HUES6 (cell line): ENCODE data around the gene POMC.
A peak's percentile ranks its signal among the peaks of the same experiment; 100 is the strongest.
"Not testable (repeated sequence)": the region's sequence is repeated elsewhere in the genome, so short reads cannot be mapped to it uniquely, and the experiment has no call there.

Experiments used
- H3K27ac ChIP-seq: 2 replicates; pipeline ENCODE4 v1.7.0; 2013; ENCODE audit warnings: low read depth, mild to moderate bottlenecking, low read length, inconsistent platforms
- H3K27me3 ChIP-seq: 2 replicates; pipeline ENCODE4 v1.6.1; 2013; ENCODE audit warnings: low read length; ENCODE audit not compliant: control insufficient read depth, insufficient read depth
- H3K36me3 ChIP-seq: 2 replicates; pipeline ENCODE4 v1.6.1; 2013; ENCODE audit warnings: low read length; ENCODE audit not compliant: control insufficient read depth, insufficient read depth
- H3K4me1 ChIP-seq: 2 replicates; pipeline ENCODE4 v1.6.1; 2013; ENCODE audit warnings: low read length; ENCODE audit not compliant: control insufficient read depth, insufficient read depth
- H3K4me3 ChIP-seq: 2 replicates; pipeline ENCODE4 v1.5.1; 2013; ENCODE audit warnings: low read depth, low read length
- H3K9ac ChIP-seq: one replicate; pipeline ENCODE4 v1.6.1; 2013; ENCODE audit warnings: mild to moderate bottlenecking, low read length
- H3K9me3 ChIP-seq: 2 replicates; pipeline ENCODE4 v1.6.1; 2013; ENCODE audit warnings: low read depth, low read length; ENCODE audit not compliant: control insufficient read depth, insufficient read depth

Gene POMC

GRCh38 chr2:25168256-25169072, at the start of gene POMC:
Gene POMC (minus strand): TSS chr2:25168580. CDS start chr2:25164772, 3,808 bp downstream.
- peaks cover 10% of the 10 kb centered on the region for H3K4me1 ChIP-seq
- peak within 1 kb of the TSS; percentile 57 for H3K9ac ChIP-seq
- H3K4me3 ChIP-seq: peak within 1 kb of the TSS; percentile 78
- H3K27me3 ChIP-seq: peaks cover 63% of the 10 kb centered on the region
- no peak within 1 kb of the TSS for H3K27ac ChIP-seq
- no peaks in the 10 kb centered on the region for H3K36me3 ChIP-seq
- no peaks in the 10 kb centered on the region for H3K9me3 ChIP-seq

- no peaks in the 10 kb centered on the region for H3K36me3 ChIP-seq
- no peak overlapping the region for H3K27ac ChIP-seq
- no peak overlapping the region for H3K4me3 ChIP-seq
- H3K27me3 ChIP-seq: no peaks in the 10 kb centered on the region
- no peaks in the 10 kb centered on the region for H3K9me3 ChIP-seq
- H3K4me1 ChIP-seq: peaks cover 5% of the 10 kb centered on the region; the same call in 1 of the 2 replicates
- no peak overlapping the region for H3K9ac ChIP-seq
These were observed 49.7 kb upstream of the POMC start for GRCh38 chr2:25218100-25218499.

GRCh38 chr2:25215948-25216679, 47.7 kb upstream of the POMC start:
- Histone ChIP-seq H3K9ac (peak overlapping the region; percentile 54), H3K9me3 (no peaks in the 10 kb centered on the region), H3K4me3 (peak overlapping the region; percentile 70)

GRCh38 chr2:25215232-25215631, 46.9 kb upstream of the POMC start:
- no peak overlapping the region for H3K9ac ChIP-seq
- 0 out of 2 replicates have a peak, but pooled peaks cover 2% of the 10 kb centered on the region for H3K4me1 ChIP-seq
- H3K4me3 ChIP-seq: peak overlapping the region; percentile 70

More at GRCh38 chr2:25215948-25216679, 47.7 kb upstream of the POMC start:
- Histone ChIP-seq H3K27me3 (no peaks in the 10 kb centered on the region), H3K27ac (no peak overlapping the region), H3K4me1 (0 out of 2 replicates have a peak, but pooled peaks cover 2% of the 10 kb centered on the region), H3K36me3 (no peaks in the 10 kb centered on the region)

GRCh38 chr2:25213229-25213628, 44.8 kb upstream of the POMC start:
- Histone ChIP-seq H3K4me3 (no peak overlapping the region), H3K27me3 (no peaks in the 10 kb centered on the region), H3K36me3 (no peaks in the 10 kb centered on the region), H3K27ac (no peak overlapping the region), H3K9ac (no peak overlapping the region), H3K9me3 (no peaks in the 10 kb centered on the region), H3K4me1 (no peaks in the 10 kb centered on the region)

More at GRCh38 chr2:25215232-25215631, 46.9 kb upstream of the POMC start:
- no peaks in the 10 kb centered on the region for H3K9me3 ChIP-seq
- H3K27me3 ChIP-seq: no peaks in the 10 kb centered on the region
- H3K36me3 ChIP-seq: no peaks in the 10 kb centered on the region
- no peak overlapping the region for H3K27ac ChIP-seq

GRCh38 chr2:25210923-25211322, 42.5 kb upstream of the POMC start:
- H3K4me1 ChIP-seq, H3K4me3 ChIP-seq: not testable (repeated sequence)

GRCh38 chr2:25207078-25207545, 38.7 kb upstream of the POMC start:
- Histone ChIP-seq H3K9ac (peak overlapping the region; percentile 33), H3K27ac (no peak overlapping the region; the same call in 1 of the 2 replicates), H3K27me3 (no peaks in the 10 kb centered on the region), H3K9me3 (no peaks in the 10 kb centered on the region), H3K4me3 (no peak overlapping the region), H3K4me1 (peaks cover 9% of the 10 kb centered on the region), H3K36me3 (no peaks in the 10 kb centered on the region)

More at GRCh38 chr2:25210923-25211322, 42.5 kb upstream of the POMC start:
- not testable (repeated sequence) for H3K27me3 ChIP-seq, H3K9ac ChIP-seq, H3K36me3 ChIP-seq, H3K27ac ChIP-seq, H3K9me3 ChIP-seq

GRCh38 chr2:25204190-25204838, 35.9 kb upstream of the POMC start:
- H3K36me3 ChIP-seq: no peaks in the 10 kb centered on the region
- H3K27me3 ChIP-seq: no peaks in the 10 kb centered on the region
- H3K4me3 ChIP-seq: no peak overlapping the region; the same call in 1 of the 2 replicates
- no peak overlapping the region for H3K27ac ChIP-seq
- no peak overlapping the region for H3K9ac ChIP-seq
- H3K4me1 ChIP-seq: peaks cover 9% of the 10 kb centered on the region
- no peaks in the 10 kb centered on the region for H3K9me3 ChIP-seq

GRCh38 chr2:25202275-25202674, 33.9 kb upstream of the POMC start:
- H3K9ac ChIP-seq: no peak overlapping the region
- H3K36me3 ChIP-seq: no peaks in the 10 kb centered on the region
- no peaks in the 10 kb centered on the region for H3K9me3 ChIP-seq
- peaks cover 6% of the 10 kb centered on the region for H3K4me1 ChIP-seq
- H3K27me3 ChIP-seq: no peaks in the 10 kb centered on the region
- no peak overlapping the region for H3K27ac ChIP-seq
- no peak overlapping the region for H3K4me3 ChIP-seq

GRCh38 chr2:25201794-25202193, 33.4 kb upstream of the POMC start:
- peaks cover under 1% of the 10 kb centered on the region; the same call in 1 of the 2 replicates for H3K4me1 ChIP-seq
- no peak overlapping the region for H3K27ac ChIP-seq
- H3K36me3 ChIP-seq: no peaks in the 10 kb centered on the region
- no peaks in the 10 kb centered on the region for H3K27me3 ChIP-seq
- no peak overlapping the region for H3K9ac ChIP-seq
- no peaks in the 10 kb centered on the region for H3K9me3 ChIP-seq
- H3K4me3 ChIP-seq: no peak overlapping the region
